HG02623 (cell line): ENCODE data around the gene PRIMA1.

ENCODE experiments used
- ATAC-seq: cut with Tn5 transposase; IDR thresholded peaks from one replicate; pipeline ENCODE4 v1.9.1; 2021; ENCODE audit warnings: moderate library complexity; ENCODE audit not compliant: unreplicated experiment

The PRIMA1 gene

DNA sequence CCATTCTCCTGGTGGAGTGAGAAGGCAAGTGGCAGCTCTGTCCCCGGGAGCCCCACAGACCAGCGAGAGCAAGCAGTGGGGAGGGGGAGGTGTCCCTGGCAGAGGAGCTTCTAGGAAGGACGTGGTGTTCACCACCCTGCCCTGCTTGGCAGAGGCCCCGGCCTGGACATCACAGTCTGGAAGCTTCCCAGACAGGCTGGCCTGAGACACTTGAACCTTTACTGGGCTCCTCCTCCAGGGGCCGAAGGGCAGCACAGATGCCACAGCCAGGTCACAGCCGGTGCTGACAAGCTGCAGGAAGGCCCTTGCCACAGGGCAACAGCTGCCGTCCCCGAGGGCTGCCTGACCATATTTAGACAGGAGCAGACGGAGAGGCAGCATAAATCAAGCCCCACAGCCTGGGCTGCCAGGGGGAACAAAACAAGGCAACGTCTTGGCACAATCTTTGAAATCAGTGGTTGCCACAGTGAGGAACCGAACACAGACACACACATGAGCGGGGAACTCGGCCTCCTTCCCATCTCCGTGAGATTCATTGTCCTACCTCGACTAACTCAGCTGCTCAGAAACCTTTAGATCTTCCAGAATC is 28.5 kb downstream of the PRIMA1 start:
- ATAC-seq, result no peak

DNA sequence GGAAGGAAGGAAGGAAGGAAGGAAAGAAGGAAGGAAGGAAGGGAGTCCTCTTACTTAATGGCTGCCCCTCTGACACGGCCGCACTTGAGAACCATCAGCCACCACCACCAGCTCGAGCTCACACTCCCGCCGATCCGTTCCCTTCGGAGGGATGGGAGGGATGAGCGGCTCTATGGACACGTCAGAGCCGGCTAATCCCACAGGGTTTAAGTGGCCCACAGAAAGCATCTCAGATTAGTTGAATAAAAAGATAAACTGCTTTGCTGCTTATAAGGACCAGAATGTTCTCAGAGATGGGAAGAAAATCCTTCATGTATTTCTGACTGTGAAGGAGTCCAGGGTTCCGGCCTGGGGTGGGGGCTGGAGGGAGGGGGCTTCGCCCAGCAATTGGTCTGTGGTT is 31.1 kb downstream of the PRIMA1 start:
- no peak for ATAC-seq

DNA sequence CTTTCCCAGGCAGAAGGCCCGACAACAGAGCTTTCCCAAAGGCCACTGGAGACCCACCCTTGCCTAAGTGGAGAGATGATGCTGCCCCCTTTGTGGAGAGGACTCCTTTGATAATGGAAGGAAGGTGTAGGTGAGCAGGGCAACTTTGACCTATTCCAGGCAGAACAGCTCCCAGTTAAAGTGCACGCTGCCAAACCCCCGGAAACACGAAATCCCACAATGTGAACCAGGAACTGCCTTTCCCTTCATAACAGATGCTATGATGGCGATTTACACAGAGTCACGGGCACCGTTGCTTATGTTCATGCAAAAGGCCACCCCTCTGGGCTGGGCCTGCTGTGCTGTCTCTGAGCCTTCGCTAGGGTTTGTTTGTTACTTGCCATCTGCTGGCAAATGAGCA is 34.6 kb downstream of the PRIMA1 start:
- no peak for ATAC-seq

DNA sequence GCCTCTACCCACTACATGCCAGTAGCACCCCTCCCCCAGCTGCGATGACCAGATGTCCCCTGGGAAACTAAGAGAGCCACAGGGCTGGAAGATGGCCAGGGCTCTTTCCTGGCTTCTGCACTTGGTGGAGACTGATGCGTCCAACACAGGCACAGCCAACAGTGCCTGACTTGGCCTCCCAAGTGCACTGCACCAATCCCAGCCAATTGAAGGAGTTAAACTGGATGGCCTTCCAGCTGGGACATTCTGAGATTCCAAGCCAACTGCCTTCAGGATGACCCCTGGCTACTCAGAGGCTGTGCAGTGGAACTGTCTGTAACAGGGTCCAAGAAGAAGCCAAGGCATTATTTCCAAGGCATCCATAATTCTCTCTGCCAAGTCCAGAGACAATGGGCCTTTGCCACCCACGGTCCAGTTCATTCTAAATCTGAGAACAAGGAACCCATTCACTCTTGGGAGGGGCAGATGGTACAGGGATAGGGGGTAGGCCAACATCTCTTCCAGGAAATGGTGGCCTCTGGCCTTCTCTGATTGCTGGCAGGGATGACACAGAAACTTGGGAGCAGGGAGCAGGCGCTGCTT is 35.2 kb downstream of the PRIMA1 start:
- ATAC-seq, result no peak

DNA sequence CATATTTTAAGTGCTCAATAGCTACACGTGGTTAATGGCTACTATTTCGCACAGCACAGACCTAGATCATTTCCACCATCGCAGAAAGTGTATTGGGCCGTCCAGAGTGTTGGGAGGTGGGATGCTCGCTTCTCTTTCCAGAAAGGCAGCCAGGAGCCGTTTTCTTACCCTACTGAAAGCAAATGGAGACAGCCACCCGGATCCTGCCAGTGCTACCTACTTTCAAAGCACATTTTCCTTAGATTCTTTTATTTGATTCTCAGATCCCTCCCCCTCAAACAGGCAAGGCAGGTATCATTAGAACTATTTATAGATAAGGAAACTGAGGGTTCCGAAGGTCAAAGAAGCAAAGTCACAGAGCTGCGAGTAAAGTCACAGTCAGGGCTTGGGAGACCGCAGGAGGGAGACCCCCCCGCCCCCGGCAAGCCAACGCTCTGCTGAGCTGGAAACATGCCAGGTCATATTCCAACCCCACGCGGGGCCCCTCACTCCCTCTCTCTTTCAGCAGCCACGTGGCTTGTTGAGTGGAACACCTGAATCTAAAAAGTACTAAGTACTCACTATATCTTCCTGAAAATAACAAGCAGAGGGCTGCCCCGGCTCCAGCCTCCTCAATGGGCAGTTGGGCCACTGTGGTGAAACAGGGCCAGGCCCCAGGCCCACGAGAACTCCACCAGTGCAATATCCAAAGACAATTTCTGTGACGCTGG is 36.2 kb downstream of the PRIMA1 start:
- ATAC-seq, result no peak

DNA sequence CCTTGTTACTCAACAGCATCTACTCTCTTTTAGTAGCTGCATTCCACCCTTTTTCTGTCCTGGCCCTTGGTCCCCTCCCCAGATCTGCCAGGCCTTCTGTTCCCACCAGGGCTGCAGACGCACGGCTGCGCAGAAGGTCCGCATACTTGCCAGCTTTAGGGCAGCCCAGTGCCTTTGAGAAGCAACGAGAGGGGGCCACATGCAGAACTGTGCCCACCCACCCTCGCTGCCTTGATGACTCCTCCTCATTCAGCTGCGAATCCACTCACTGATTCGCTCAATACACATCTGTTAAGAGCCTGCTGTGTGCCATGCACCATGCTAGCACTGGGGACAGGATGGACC is 39.2 kb downstream of the PRIMA1 start:
- no peak for ATAC-seq

DNA sequence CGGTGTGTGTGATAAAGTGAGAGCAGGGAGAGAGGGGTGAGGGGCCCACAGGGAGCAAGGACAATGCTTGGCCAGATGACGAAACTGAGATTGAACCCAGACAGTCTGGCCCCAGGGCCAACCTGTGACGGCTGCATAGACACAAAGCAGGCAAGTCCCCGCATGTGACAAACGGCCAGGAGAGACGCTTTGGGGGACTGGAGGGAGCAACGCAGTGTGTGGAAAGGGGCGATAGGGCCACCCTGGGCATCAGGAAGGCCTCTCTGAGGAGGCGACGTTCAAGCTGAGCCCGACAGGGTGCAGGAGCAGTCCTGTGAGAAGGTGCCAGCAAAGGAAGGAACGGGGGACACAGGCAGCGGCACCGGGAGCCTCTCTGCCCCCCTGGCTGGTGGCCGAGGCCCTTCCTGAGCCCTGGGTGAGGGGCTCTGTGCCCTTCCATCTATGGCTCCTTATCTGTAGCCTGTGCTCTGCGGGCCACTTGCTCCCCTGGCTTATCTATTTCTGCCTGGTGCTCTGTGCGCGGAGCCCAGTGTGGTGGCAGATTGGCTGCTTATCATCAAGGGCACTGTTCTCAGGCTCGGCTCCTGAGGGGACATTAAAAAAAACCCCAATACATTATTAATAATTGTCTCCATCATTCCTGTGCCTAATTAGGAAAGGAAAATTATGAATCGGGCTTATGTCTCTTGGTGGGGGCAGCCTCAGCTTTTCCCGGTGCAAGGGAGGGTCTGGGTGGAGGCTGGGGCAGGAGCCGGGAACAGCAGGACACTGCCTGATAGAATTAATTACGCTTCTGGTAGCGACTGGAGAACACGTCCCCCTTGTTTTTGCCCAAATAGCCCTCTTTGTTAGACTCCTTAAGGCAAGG is 39.8 kb downstream of the PRIMA1 start:
- ATAC-seq, result no peak

DNA sequence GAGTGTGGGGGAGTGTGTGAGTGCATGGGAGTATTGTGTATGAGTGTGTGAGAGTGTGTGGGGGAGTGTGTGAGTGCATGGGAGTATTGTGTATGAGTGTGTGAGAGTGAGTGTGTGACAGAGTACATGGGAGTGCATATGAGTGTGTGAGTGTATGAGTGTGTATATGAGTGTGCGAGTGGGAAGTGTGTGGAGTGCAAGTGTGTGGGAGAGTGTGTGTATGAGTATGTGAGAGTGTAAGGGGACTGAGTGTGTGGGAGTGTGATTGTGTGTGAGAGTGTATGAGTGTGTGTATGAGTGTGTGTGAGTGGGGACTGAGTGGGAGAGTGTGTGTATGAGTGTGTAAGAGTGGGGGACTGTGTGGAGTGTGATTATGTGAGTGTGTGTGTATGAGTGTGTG is 40.7 kb downstream of the PRIMA1 start:
- ATAC-seq, result no peak

DNA sequence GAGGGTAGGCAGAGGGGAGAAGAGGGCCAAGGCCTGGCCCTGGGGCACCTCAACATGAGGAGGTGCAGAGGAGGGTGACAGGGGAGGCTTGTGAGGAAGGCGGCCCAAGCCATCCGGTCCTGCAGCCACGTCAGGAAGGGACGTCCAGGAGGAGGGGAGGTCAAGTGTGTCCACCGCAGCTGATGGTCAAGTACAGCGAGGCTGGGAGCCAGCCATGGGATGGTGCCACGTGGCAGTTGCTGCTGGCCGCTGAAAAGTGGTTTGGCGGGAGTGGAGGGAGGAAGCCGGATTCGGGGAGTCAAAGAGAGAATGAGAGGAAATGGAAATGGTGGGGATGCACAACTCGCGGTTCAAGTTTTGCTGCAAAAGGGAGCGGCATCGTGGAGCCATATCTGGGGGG is 41.2 kb downstream of the PRIMA1 start:
- ATAC-seq, result no peak

DNA sequence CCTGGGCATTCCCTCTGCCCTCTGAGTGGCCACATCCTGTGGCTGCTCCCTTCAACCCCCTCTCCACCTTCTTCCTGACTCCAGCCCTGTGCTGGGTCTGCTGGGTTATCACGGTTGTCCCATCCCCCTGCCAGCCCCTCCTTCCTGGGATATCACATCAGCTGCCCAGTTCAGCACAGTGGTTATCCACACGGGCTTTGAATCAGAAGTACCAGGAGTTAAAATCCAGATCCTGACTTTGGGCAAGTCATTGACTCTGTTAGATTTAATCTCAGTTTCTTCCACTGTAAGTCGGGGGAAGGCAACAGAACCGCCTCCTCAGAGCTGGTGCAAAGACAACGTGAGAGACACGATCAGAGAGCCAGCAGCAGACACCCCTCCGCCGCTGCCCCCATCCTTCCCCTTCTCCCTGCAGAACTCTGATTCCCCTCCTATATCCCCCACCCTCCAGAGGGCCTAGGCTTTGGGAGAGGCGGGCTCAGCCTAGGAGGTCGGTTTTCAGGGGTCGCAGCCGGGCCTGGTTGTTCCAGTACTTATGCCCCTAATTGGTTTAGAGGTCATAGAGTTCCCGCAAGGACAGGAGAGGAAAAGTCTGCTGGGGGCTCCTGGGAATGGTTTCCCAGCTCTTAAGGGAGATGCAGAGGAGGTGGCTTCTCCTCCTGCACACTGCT is 42.5 kb downstream of the PRIMA1 start:
- no peak for ATAC-seq

- no peak for ATAC-seq
These were observed 43.4 kb downstream of the PRIMA1 start for GRCh38 chr14:93744876-93745275.

GRCh38 chr14:93744176-93744575 is 44.1 kb downstream of the PRIMA1 start:
- no peak for ATAC-seq

GRCh38 chr14:93743270-93744060 is 44.8 kb downstream of the PRIMA1 start:
- ATAC-seq, result no peak

- no peak for ATAC-seq
These were observed 45.5 kb downstream of the PRIMA1 start for GRCh38 chr14:93742761-93743160.

DNA sequence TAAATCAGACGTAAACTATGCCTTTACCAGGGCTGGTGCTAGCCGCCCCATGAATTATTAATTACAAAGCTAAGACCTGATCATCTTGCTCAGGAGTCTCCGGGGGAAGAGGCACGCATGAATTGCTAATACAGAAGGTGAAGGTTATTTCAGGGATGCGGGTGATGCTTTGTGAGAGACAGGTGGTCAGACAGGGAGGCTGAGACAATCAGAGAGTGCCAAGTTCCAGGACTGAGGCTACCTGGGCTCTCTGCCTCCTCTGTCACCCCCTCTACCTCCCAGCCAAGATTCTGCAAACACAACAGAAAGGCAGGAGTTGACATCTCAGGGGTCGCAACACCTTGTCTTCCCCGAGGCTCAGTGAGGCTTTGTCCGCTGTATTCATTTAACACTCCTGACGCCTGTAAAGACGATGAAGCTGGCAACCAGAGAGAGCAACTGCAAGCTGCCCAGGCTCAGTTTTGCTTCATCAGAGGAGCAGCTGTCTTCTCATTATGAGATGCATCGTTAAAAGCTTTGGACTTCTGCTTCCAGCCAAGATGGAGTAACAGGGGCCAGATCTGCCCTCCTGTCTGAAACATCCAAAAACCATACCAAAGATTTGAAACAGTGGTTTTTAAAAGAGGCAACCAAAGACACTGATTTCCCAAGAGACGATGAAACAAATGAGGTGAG is 46.6 kb downstream of the PRIMA1 start:
- no peak for ATAC-seq

DNA sequence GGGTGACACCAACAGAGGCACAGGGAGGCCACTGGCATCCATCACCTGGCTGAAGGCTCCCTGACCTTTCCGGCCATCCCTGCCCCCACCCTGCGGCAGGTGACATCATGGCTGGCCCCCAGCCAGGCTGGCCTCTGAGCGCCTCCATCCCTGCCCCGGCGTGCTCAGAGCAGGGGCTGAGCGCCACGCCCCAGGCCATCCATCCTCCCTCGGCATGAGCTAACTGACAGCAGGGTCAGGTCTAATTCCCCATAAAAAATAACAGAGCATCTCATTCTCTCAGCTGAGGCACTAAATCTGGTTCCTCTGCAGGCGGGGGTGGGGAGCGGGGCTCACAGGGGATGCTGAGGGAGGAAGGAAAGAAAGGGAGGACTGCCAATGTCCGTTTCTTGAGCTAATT is 50.7 kb downstream of the PRIMA1 start:
- no peak for ATAC-seq

- no peak for ATAC-seq
These were observed 51.8 kb downstream of the PRIMA1 start for GRCh38 chr14:93736378-93737014.

DNA sequence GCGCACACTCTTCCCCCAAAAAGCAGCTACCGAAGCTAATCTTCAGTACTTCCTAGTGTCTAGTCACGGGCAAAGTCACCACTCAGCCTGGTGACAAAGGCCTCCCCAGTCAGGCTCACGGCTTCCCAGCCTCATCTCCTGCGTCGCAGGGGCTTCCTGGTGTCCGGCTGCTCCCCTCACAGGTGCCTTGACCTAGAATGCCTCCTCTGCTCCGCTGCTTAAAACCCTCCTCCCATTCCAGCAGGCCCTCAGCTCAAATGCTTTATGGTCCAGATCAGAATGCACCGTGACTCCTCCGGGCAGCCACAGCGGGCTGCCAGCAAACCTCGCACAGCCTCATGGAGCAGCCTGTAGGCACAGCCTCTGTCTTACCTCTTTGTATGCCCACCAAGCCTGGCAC is 53.1 kb downstream of the PRIMA1 start:
- ATAC-seq, result no peak

- no peak for ATAC-seq
These were observed 54.0 kb downstream of the PRIMA1 start for GRCh38 chr14:93734086-93734822.
